Measurements from ENCODE around the gene PITPNC1.

DNA sequence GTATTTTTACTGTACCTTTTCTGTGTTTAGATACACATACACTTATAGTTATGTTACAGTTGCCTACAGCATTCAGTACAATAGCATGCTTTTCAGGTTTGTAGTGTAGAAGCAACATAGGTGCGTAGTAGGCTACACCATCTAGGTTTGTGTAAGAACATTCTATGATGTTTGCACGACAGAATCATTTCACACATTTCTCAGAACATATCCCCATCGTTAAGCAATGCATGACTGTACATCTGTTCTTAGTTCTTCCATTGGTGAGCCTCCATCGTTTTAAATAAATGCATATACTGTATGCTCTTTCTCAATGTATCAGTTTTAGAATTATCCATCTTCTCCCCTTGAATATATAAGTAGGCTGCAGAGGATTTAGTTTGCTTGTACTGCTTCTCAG is 122.6 kb downstream of the PITPNC1 start:
- TF ChIP-seq POLR2A (IDR thresholded peaks at IDR 0.05), result no peak
- TF ChIP-seq, protein P1, sequence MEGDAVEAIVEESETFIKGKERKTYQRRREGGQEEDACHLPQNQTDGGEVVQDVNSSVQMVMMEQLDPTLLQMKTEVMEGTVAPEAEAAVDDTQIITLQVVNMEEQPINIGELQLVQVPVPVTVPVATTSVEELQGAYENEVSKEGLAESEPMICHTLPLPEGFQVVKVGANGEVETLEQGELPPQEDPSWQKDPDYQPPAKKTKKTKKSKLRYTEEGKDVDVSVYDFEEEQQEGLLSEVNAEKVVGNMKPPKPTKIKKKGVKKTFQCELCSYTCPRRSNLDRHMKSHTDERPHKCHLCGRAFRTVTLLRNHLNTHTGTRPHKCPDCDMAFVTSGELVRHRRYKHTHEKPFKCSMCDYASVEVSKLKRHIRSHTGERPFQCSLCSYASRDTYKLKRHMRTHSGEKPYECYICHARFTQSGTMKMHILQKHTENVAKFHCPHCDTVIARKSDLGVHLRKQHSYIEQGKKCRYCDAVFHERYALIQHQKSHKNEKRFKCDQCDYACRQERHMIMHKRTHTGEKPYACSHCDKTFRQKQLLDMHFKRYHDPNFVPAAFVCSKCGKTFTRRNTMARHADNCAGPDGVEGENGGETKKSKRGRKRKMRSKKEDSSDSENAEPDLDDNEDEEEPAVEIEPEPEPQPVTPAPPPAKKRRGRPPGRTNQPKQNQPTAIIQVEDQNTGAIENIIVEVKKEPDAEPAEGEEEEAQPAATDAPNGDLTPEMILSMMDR (IDR thresholded peaks at IDR 0.05 in 4 of 5, conservative IDR thresholded peaks at IDR 0.05 in 1 of 5), result no peak

All from gastrocnemius medialis (tissue), 4 donors.